Loucy (cell line): ENCODE measurements around the gene KRT35.

Experiments used
- H2AFZ ChIP-seq: fragments of 200-600 bp; sonication (generic); 2 replicates; pipeline ENCODE4 v1.6.0; 2016; ENCODE audit warnings: antibody characterized with exemption, mild to moderate bottlenecking, low read length, moderate library complexity
- H3F3A ChIP-seq: fragments of 200-600 bp; 2 replicates; pipeline ENCODE4 v1.6.0; 2016; ENCODE audit warnings: antibody characterized with exemption, low read depth, mild to moderate bottlenecking
- H3K27me3 ChIP-seq: fragments of 200-600 bp; sonication (generic); 2 replicates; pipeline ENCODE4 v1.6.1; 2014; ENCODE audit warnings: low read length, mild to moderate bottlenecking; ENCODE audit not compliant: insufficient read depth, poor library complexity, severe bottlenecking
- H3K36me3 ChIP-seq: fragments of 200-600 bp; sonication (generic); 2 replicates; pipeline ENCODE4 v1.6.1; 2016; ENCODE audit warnings: low read length; ENCODE audit not compliant: insufficient read depth
- H3K4me1 ChIP-seq: fragments of 200-600 bp; sonication (generic); 2 replicates; pipeline ENCODE4 v1.5.1; 2014; ENCODE audit warnings: low read length, mild to moderate bottlenecking; ENCODE audit not compliant: insufficient read depth, poor library complexity, severe bottlenecking
- H3K4me2 ChIP-seq: fragments of 200-600 bp; sonication (generic); 2 replicates; pipeline ENCODE4 v1.6.0; 2014; ENCODE audit warnings: antibody characterized with exemption, low read length, low read depth, mild to moderate bottlenecking; ENCODE audit not compliant: poor library complexity, severe bottlenecking
- H3K4me3 ChIP-seq: fragments of 200-600 bp; sonication (generic); 2 replicates; pipeline ENCODE4 v1.5.1; 2014; ENCODE audit warnings: low read length, mild to moderate bottlenecking, mixed read lengths; ENCODE audit not compliant: poor library complexity, severe bottlenecking
- H3K79me2 ChIP-seq: fragments of 200-600 bp; sonication (generic); 2 replicates; pipeline ENCODE4 v1.6.1; 2014; ENCODE audit warnings: low read length; ENCODE audit not compliant: insufficient read depth
- H3K9ac ChIP-seq: fragments of 200-600 bp; sonication (generic); 2 replicates; pipeline ENCODE4 v1.6.0; 2014; ENCODE audit warnings: mild to moderate bottlenecking, low read depth, low read length, moderate library complexity; ENCODE audit not compliant: poor library complexity, severe bottlenecking
- H3K9me2 ChIP-seq: fragments of 200-600 bp; sonication (generic); replicated peaks from 2 replicates; pipeline ENCODE4 v1.6.1; 2016; ENCODE audit warnings: low read depth, low read length, mixed read lengths
- H3K9me3 ChIP-seq: fragments of 200-600 bp; sonication (generic); 2 replicates; pipeline ENCODE4 v1.6.1; 2014; ENCODE audit warnings: mild to moderate bottlenecking, antibody characterized with exemption, low read length, low read depth; ENCODE audit not compliant: insufficient read depth
- H4K20me1 ChIP-seq: fragments of 200-600 bp; sonication (generic); 2 replicates; pipeline ENCODE4 v1.6.0; 2014; ENCODE audit warnings: antibody characterized with exemption, low read length, mild to moderate bottlenecking; ENCODE audit not compliant: insufficient read depth, poor library complexity, severe bottlenecking
- CTCF ChIP-seq: fragments of 200-600 bp; sonication (generic); conservative IDR thresholded peaks from 2 replicates; pipeline ENCODE4 v1.5.1; 2014; ENCODE audit warnings: mild to moderate bottlenecking, antibody characterized with exemption, low read length
- EZH2phosphoT487 ChIP-seq: fragments of 200-600 bp; IDR thresholded peaks from 2 replicates; pipeline ENCODE4 v1.6.1; 2018; ENCODE audit warnings: antibody characterized with exemption, mild to moderate bottlenecking, moderate library complexity, borderline replicate concordance

The KRT35 gene

GRCh38 chr17:41494524-41494923 lies 13.6 kb upstream of the KRT35 start:
- no peak overlapping the region for H3K4me3 ChIP-seq
- H3K9ac ChIP-seq, result no peak overlapping the region
- H3K9me3 ChIP-seq, result no peaks in the 10 kb centered on the region
- H3K4me1 ChIP-seq, result peaks cover 10% of the 10 kb centered on the region
- H3K27me3 ChIP-seq, result no peaks in the 10 kb centered on the region
- TF ChIP-seq EZH2phosphoT487 (no peak), CTCF (no peak)
- no peaks in the 10 kb centered on the region for H3K79me2 ChIP-seq
- H3K36me3 ChIP-seq, result no peaks in the 10 kb centered on the region
- H3K9me2 ChIP-seq, result no peaks in the 10 kb centered on the region
- H3F3A ChIP-seq, result no peaks in the 10 kb centered on the region
- H4K20me1 ChIP-seq, result no peaks in the 10 kb centered on the region
- no peak overlapping the region for H3K4me2 ChIP-seq
- no peak overlapping the region for H2AFZ ChIP-seq

- H2AFZ ChIP-seq, result no peak overlapping the region
- no peaks in the 10 kb centered on the region for H3K27me3 ChIP-seq
- H4K20me1 ChIP-seq, result no peaks in the 10 kb centered on the region
- H3K9me2 ChIP-seq, result no peaks in the 10 kb centered on the region
- TF ChIP-seq CTCF (no peak), EZH2phosphoT487 (no peak)
- H3K4me3 ChIP-seq, result no peak overlapping the region
- no peak overlapping the region for H3K9ac ChIP-seq
- H3F3A ChIP-seq, result no peaks in the 10 kb centered on the region
- H3K36me3 ChIP-seq, result no peaks in the 10 kb centered on the region
- no peak overlapping the region for H3K4me2 ChIP-seq
- no peaks in the 10 kb centered on the region for H3K9me3 ChIP-seq
- H3K4me1 ChIP-seq, result peaks cover 10% of the 10 kb centered on the region
- no peaks in the 10 kb centered on the region for H3K79me2 ChIP-seq
Observed at GRCh38 chr17:41492771-41493170, 11.8 kb upstream of the KRT35 start.

- Histone ChIP-seq H3K79me2 (no peaks in the 10 kb centered on the region), H3K4me2 (no peak overlapping the region), H3K9ac (no peak overlapping the region), H4K20me1 (no peaks in the 10 kb centered on the region), H3K9me3 (no peaks in the 10 kb centered on the region), H2AFZ (no peak overlapping the region), H3K27me3 (no peaks in the 10 kb centered on the region), H3K4me3 (no peak overlapping the region), H3K4me1 (peaks cover 10% of the 10 kb centered on the region), H3K36me3 (no peaks in the 10 kb centered on the region), H3F3A (no peaks in the 10 kb centered on the region), H3K9me2 (no peaks in the 10 kb centered on the region)
- no peak for TF ChIP-seq CTCF
Observed at GRCh38 chr17:41492351-41492750, 11.4 kb upstream of the KRT35 start.
